ENCODE measurements around the gene RERG.

DNA sequence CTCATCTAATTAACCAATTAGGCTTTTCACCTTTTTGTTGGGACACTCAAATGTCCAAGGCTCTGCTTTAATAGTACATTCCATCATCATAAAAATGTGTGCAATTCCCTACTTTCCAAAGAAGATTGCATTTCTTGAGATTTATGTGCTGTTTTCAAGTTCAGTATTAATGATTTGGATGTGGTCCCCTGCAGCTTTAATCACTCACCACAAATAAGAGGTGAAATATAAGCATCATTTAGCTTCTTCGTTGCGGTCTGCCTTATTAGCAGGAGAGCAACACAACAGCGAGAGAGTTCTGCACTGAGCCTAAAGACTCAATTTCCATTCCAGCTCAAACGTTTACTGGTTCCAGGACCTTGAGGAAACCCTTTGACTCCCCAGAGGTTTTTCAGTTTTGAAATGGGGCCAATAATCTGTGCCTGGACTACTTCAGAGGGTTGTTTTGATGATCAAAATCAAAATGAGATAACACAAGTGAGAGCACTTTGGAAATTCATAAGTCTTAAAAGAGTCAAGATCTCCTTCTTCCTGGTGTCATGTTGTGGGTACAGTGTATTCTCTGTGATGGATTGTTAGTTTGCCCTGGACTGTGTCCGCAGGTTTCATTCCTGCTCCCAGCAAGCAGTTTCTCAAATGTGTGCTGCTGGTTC, 53.1 kb downstream of the RERG start:
- TF ChIP-seq, protein P1, sequence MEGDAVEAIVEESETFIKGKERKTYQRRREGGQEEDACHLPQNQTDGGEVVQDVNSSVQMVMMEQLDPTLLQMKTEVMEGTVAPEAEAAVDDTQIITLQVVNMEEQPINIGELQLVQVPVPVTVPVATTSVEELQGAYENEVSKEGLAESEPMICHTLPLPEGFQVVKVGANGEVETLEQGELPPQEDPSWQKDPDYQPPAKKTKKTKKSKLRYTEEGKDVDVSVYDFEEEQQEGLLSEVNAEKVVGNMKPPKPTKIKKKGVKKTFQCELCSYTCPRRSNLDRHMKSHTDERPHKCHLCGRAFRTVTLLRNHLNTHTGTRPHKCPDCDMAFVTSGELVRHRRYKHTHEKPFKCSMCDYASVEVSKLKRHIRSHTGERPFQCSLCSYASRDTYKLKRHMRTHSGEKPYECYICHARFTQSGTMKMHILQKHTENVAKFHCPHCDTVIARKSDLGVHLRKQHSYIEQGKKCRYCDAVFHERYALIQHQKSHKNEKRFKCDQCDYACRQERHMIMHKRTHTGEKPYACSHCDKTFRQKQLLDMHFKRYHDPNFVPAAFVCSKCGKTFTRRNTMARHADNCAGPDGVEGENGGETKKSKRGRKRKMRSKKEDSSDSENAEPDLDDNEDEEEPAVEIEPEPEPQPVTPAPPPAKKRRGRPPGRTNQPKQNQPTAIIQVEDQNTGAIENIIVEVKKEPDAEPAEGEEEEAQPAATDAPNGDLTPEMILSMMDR (IDR thresholded peaks at IDR 0.05; ENCODE audit: insufficient read depth, low read depth, low read length): no peak
- TF ChIP-seq EZH2 (IDR thresholded peaks at IDR 0.05; ENCODE audit: insufficient read depth, low read length): no peak

Measured in astrocyte (in vitro differentiated cells and primary cell).